Dermis blood vessel endothelial cell (primary cell): ENCODE data around the gene PAPPA. TPM values are rescaled to one million over a fixed set of nuclear protein-coding genes. Genes with fewer than 3 reads are reported as not detected.

Source experiments
- DNase-seq: peaks from one replicate; pipeline ENCODE4 v3.0.0; 2010
- total RNA-seq: library from RNA; depleted of rRNA; stranded (reverse); fragments of >200 nt; gene quantifications from 2 replicates; pipeline ENCODE4 v1.2.3, GENCODE V29; 2014

Gene PAPPA
- total RNA-seq, 1 donor from 2014 or later: 0.34 TPM

DNA sequence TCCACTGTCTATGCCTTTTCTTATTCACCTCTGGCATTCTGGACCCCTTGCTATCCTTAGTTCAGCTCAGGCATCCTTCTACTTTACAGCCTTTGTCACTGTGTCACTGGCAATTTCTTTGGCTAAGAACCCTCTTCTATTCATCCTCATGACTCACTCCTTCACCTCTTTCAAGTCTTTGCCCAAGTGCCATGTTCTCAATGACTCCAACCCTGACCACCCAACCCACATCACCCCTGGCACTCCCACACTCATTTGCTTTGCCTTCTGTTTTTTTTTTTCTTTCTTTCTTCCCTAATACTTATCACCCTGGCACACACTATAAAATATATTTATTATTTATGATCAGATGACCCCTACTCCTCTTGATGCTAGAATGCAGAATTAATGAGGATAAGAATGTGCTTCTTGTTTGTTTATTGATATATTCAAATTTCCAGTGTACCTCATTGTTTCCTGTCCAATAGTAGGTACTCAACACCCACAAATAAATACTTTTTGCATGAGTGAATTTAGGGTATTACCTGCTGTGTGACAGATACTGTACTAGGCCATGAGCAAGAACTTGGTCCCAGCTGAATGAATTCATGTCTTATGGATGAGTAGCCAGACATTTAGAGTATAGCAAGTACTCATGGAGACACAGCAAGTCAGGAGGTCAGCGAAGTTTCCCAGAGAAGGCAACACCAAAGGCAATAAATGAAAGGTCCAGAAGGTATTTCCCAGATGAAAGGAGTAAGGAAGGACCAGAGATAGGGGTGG is 236.1 kb downstream of the PAPPA start:
- DNase-seq: no peak

DNA sequence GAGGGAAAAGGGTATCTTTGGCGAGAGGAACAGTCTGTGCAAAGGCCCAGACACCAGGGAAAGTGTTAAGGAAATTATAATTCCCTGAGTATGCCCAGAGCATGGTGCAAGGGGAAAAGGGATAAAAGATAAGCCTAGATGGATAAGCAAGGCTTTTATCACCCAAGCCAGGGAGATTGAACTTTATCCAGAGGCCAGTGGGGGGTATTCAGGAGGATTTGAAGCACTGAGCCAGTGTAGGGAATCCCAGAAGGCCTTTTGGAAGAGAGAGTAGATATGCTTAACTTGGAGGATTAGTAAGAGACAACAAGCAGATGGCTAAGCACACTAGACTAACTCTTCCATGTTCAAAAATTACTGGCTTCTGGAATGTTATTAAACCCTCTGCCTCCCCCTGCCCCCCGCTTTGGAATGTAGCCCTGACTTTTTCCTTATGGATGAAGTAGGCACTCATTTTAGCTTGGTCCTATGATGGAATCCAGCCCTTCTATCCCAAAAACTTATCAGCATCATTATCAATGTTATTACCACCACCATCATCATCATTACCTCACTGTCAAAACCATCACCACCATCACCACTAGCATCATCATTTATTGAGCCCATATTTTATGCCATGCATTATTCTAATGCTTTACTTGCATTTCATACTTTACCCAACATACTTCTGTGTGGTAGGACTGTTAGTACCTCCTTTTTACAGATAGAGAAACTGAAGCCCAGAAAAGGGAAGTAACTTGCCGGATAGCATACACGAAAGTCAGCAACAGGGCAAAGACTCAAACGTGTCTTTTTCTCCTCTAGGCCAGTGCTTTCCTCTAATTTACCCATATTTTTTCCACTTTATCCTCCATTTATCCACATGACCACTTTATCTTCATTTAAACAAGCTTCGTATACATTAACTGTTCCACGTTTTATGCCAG is 237.0 kb downstream of the PAPPA start:
- DNase-seq: no peak

GRCh38 chr9:116391306-116391900 is 237.8 kb downstream of the PAPPA start:
- no peak for DNase-seq

DNA sequence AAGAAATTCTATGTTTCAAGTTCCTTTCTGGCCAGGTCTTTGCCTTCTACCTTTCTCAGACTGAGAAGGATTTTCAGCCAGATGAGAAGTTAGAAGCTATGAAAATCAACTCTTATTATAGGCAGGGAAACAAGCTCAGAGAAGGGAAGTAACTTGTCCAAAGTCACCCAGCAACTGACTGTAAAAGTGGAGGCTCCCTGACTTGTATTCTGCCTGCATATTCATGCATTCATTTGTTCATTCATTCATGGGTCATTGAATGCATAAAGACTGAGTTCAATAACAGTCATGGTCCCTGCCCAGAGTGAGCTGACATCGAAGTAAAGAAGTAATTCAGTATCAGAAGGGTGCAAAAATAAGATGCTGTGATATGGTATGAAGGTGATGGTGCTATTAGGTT is 239.6 kb downstream of the PAPPA start:
- no peak for DNase-seq

DNA sequence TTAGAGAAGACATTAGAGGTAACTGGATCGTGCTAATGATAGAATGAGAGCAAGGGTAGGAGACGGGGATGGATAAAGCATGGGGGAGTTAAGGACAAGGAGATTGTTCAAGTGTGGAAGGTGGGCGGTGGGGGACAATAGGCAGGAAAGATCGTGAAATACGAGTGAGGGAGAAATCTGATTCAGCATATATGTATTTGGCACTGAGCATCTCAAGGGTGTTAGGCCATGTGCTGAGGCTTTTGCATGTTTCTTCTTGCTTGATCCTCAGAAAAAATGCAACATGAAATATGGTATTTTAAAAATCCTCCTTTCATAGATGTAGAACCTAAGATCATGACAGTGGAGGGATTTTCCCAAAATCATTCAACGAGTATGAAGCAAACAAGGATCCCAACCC is 240.5 kb downstream of the PAPPA start:
- DNase-seq: no peak

- no peak for DNase-seq
These were observed 241.5 kb downstream of the PAPPA start for GRCh38 chr9:116394894-116395698.

- DNase-seq: no peak
These were observed 242.1 kb downstream of the PAPPA start for GRCh38 chr9:116395699-116396037.

GRCh38 chr9:116403171-116403570 is 249.6 kb downstream of the PAPPA start:
- DNase-seq: no peak

DNA sequence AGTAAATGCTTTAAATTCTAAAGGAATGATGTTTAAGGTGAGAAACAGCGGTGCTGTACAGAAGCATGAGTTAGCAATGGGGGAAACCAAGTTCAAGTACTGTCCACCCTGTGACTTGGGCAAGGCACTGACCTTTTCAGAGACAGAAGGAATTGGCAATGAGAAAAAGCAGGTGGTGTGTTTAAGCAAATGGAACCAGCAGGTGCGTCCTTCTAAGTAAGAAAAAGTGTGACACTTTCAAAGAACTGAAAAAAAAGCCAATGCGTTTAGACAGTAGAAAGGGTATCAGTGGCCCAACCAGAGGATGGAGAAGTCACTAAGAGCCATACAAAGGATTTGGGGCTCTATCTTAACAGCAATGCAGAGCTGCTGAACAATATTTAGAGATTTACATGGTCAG is 250.6 kb downstream of the PAPPA start:
- no peak for DNase-seq

DNA sequence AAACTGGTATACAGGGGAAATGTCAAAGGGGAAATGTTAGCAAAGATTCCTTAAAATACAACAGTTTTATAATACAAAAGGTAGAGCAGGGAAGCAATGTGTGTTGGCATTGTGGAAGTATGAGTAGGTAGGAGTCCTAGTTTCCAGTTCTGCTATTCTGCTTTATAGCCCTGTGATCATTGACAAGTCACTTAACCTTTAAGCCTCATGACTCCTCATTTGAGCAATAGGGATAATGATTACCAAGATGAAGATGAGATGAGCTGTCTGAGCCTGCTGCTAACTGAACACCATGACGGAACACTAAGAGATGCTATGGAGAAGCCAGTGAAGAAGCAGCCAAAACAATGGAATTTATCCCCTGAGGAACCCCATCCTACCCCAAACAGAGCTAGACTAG is 251.7 kb downstream of the PAPPA start:
- DNase-seq: no peak

DNA sequence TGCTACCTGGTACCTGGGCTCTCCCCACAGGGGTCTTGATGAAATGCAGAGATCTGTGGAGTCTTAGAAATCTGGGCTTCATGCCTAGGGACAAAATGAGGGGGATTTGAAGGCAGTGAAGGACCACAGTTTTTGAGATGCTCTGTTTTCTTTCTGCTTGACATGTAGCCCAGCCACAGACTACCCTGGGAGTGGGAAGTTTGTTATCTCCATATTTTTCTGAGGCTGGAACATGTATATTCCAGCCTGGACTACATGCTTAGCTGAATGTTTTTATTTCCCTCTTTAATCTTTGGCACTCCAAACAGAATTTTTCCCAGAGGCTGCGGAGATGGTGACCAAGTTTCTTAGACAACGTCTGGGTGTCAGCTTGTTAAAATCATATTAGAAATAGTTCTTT is 252.9 kb downstream of the PAPPA start:
- DNase-seq: no peak

GRCh38 chr9:116409129-116409528 is 255.5 kb downstream of the PAPPA start:
- DNase-seq: no peak

DNA sequence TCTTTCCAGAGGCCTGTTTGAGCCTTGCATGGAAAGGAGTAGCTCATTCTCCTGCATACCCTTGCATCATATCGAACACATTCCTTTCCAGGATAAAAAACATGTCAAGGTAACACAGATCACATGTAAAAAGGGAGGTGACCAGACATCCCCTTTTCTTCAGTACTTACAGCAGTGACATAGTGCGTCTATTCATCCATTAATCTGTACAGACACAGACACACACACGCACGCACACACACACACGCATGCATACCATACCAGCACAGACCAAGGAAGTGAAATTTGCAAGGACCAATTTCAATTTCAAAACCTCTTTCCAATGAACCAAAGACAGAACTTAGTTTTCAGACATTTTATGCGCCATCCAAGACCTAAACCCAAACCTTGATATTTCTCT is 256.0 kb downstream of the PAPPA start:
- DNase-seq: no peak

GRCh38 chr9:116411506-116411905 is 257.9 kb downstream of the PAPPA start:
- DNase-seq: no peak

GRCh38 chr9:116414374-116414773 is 260.8 kb downstream of the PAPPA start:
- no peak for DNase-seq

DNA sequence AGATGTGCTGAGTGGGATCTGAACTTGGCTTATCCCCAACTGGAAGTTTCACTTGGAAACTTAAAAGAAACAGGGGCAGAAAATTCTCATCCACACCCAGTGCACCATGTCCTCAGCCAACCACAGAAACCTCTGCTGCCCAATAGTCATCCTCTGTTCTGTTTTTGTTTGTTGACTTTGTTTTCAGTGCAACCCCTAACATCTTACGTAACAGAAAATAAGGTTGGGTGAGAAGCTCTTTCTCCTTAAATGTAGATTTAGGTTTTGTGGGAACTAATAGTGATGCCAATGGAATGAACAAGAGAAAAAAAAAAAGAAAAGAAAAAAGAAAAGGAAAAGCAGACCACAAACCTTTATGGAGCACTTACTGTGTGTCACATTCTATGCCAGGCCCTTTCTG is 262.8 kb downstream of the PAPPA start:
- no peak for DNase-seq

- no peak for DNase-seq
These were observed 263.9 kb downstream of the PAPPA start for GRCh38 chr9:116417464-116417863.

DNA sequence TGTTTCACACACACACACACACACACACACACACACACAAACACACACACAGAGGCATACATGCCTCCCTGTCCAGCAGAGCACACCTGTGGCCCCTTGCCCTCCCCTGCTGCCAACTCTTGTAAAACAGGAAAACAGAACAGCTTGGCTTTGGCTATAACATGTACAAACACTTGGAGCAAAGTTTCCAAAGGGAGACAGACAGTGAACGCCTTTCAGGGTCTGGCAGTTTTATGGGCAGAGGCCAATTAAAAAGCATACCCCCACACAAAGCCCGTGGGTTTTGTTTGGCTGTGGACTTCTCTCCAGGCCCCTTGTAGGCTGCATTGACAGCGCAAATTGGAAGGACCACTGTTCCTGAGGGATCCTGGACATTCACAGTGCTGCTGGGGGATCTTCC is 265.6 kb downstream of the PAPPA start:
- no peak for DNase-seq

DNA sequence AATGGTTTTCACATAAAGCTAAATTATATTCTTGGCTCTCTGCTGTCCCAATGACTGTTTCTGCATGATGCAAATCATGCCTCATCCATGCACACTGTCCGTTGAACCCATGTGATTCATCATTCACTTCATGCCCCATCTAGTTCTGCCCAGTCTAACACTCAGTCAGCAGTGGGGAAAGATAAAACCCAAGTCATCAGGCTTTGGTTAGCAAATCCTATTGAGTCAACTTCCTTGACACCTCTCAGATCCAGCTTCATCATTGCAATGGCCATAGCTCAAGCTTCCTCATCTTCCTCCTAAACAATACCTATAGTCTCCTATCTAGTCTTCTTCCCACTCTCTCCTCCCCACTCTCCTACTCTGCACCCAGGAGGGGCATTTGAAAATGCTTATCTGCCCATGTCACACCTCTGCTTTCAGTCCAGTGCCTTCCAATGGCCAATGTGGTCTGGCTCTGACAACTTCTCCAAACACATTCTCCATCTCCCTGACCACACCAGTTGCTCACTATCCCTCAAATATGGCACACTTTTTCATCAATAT is 267.5 kb downstream of the PAPPA start:
- no peak for DNase-seq

- DNase-seq: no peak
These were observed 268.8 kb downstream of the PAPPA start for GRCh38 chr9:116422119-116422979.

GRCh38 chr9:116423149-116423548 is 269.6 kb downstream of the PAPPA start:
- DNase-seq: no peak
